ENCODE measurements around the gene COL15A1.
A peak's percentile ranks its signal among the peaks of the same experiment; 100 is the strongest.
"Not testable (repeated sequence)": the region's sequence is repeated elsewhere in the genome, so short reads cannot be mapped to it uniquely, and the experiment has no call there.

COL15A1 gene

DNA sequence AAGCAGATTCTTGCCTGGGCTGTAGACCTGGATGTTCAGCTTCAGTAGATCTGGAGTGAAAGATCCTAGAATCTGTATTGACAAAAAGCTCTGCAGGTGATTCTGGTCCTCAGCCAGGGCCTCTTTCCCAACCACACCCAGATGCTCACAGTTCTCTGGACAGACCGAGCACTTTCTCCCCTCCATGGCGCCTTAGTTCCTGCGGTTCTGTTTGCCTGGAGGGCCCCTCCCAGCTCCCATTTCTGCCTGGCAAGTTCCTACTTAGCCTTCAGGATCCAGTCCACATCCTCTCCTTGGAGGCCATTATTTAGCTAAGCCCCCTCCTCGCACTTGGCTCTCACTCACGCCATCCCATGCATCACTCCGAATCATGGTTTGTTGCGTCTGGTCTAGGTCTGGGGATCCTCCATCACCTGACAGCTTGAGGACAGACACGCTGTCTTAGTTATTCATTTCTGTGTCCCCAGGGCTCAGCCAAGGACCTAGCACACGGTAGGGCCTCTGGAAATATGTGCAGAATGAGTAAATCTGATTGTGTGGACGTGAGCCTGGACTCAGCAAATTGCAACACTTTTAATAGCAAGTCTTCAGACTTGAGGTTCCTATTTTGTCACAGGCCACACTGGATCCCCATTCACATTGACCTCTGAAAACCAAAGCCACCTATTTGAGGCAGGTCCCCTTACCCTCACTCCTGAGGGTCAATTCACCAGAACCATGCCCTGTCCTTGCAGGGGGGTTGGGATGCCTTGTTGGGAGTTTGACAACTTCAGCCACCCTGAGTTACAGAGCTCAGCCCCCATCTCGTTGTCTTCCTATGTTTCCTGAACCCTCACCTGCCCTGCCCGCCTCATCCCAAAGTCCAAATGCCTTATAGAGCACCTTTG is 50.7 kb downstream of the COL15A1 start:
- DNase-seq (ENCODE audit: low spot score): peak; percentile 55

GRCh38 chr9:98995059-98995671 is 51.5 kb downstream of the COL15A1 start:
- DNase-seq (ENCODE audit: low spot score): peak; percentile 63

- DNase-seq (ENCODE audit: low spot score): no peak
Observed at GRCh38 chr9:98995971-98996504, 52.3 kb downstream of the COL15A1 start.

- peak; percentile 69 for DNase-seq (ENCODE audit: low spot score)
Observed at GRCh38 chr9:98997604-98998003, 53.9 kb downstream of the COL15A1 start.

DNA sequence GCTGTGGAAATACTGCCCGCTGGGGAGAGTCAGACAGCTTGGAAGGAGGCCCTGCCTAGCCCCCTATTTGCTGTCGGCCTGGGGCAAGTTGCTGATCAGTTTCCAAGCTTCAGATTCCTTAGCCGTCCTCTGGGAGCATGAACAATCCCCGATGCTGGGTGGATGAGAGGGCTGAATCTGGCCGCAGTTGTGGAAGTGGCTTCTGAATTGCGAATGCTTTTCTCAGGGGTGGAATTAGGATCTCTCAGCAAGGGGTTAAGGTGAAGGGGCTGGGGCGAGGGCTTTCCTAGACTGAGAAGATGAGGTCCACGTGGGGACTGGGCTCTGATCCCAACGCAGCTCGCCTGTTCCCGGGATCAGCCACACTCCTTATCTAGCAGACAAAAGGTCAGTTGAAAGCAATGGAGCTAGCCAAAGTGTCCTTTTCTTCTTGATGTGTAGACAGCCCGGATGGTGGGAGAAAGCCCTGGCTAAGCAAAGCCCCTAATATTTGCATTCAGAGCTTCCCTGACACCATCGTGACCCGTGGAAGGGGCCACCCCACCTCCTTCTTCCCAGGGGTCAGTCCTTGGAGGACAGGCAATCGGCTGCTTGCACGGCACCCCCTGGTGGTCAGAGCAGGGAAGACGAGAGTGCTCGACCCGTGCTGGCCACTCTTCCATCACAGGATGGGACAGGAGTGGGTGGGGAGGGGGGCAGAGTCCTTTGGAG is 54.9 kb downstream of the COL15A1 start:
- DNase-seq (ENCODE audit: low spot score): peak; percentile 85

DNA sequence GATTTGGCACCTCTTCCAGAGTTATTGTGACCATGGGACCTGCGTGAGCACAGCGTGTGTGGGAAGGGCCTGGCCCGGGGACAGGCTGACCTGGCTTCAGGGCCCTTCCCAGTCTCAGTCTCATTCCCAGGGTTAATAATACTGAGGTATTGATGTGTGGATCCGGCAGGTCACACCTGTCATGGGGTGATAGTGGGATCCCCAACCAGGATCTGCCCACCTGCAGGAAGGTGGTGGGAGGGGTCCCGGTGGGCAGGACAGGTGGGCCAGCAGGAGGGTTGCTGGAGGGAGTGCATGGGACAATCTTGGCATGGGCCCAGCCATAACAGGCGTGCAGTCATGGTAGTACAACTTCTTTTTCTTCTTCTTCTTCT is 55.4 kb downstream of the COL15A1 start:
- no peak for DNase-seq (ENCODE audit: low spot score)

- no peak for DNase-seq (ENCODE audit: low spot score)
Observed at GRCh38 chr9:99000476-99001395, 57.0 kb downstream of the COL15A1 start.

DNA sequence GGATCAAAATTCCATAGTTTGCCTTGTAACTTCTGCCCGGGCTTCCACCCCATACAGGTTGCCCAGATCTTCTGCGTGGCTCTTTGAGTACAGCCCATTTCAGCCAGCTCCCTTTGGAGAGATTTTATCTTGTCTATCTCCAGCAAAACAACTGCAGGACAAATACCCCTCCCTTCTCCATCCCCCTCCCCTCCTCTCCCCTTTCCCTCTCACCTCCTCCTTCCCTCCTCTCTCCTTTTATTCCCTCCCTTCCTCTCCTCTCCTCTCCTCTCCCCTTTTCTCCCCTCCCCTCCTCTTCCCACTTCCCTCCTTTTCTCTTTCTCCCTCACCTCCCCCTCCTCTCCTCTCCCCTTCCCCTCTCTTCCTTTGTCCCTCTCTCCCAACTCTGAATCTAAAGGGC is 58.2 kb downstream of the COL15A1 start:
- DNase-seq (ENCODE audit: low spot score): no peak

DNA sequence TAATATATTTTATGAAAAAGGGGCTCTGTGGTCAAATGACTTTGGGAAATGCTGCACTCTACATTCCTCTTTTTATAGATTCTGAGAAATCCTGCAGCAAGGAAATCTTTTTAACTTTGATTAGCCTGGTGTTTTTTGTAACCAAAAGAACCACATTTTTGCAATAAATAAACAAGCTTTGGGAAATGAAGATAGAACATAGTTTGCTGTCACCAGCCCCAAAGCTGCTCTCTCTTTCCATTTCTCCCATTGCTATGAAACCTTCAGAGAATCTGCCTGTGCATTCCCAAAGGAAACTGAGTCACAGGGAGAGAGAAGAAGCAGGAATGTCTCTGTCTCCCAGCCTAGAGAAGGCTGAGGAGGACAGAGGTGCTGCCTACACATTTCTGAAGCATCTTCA is 59.0 kb downstream of the COL15A1 start:
- DNase-seq (ENCODE audit: low spot score): no peak

- no peak for DNase-seq (ENCODE audit: low spot score)
Observed at GRCh38 chr9:99003308-99003707, 59.6 kb downstream of the COL15A1 start.

DNA sequence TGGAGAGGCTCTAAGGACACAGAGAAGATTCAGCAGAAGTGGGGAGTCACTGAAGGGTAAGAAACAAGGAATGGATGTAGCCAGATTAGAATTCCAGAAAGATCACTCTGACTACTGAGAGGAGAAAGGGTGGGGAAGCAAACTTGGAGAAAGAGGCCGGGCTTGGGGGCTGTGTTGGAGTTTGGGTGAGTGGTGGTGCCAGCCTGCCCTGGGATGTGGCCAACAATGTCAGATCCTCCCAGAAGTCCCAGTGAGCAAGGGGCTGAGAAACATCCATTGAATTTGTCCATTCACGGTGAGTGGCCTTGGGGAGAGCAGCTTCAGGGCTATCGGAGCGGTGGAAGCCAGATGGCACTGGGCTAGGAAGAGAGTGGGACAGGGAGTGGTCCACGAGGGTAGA is 60.4 kb downstream of the COL15A1 start:
- DNase-seq (ENCODE audit: low spot score): no peak

DNA sequence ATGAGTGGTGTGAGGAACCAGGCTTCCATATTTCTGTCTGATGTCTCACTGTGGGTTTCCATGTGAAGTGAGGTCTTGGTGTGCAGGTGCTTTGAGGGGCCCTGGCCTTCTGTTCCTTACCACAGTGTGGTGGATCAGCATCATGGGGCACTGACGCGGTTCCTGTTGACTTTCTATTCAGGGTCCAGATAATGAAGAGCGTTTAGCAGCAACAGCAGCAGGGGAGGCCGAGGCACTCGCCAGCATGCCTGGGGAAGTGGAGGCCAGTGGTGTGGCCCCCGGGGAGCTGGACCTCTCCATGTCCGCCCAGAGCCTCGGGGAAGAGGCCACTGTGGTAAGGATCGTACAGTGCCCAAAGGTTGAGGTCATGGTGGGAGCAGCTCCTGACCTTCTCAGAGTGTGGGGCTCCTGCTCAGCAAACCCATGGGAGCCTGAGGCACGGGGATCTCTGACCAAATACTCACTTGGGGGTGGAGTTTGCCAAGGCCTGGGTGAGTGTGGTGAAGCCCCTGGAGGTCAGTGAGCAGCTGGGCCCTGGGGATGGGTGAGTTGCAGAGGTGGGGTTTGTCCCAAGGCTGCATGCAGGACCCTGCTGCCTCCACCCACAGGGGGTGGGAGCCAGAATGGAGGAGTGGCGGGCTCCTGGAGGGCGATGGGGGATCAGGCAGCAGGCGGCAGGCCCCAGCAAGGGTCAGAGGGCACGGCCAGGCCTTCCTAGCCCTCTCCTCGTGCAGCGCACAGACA is 61.2 kb downstream of the COL15A1 start:
- DNase-seq (ENCODE audit: low spot score): no peak

- no peak for DNase-seq (ENCODE audit: low spot score)
Observed at GRCh38 chr9:99005651-99006050, 61.9 kb downstream of the COL15A1 start.

DNA sequence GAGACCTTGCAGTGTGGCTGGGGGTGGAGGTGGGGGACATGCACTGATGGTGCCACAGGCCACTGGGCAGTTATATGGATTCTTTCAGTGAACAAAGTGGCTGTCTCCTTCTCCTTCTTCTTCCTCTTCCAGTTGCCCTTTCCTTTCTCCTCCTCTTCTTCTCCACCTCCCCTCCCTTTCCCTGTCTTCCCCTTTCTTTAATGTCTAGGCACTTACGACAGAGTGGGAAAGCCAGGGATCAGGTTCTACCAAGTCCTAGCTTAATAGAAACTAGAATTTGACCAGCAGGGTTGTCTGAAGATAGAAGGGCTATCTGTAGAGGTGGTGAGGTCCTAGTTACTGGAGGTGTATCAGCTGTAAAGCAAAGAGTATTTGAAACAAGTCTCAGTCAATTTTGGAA is 62.8 kb downstream of the COL15A1 start:
- DNase-seq (ENCODE audit: low spot score): no peak

GRCh38 chr9:99006979-99007378 is 63.3 kb downstream of the COL15A1 start:
- DNase-seq (ENCODE audit: low spot score): no peak

GRCh38 chr9:99008203-99008602 is 64.5 kb downstream of the COL15A1 start:
- DNase-seq (ENCODE audit: low spot score): no peak

DNA sequence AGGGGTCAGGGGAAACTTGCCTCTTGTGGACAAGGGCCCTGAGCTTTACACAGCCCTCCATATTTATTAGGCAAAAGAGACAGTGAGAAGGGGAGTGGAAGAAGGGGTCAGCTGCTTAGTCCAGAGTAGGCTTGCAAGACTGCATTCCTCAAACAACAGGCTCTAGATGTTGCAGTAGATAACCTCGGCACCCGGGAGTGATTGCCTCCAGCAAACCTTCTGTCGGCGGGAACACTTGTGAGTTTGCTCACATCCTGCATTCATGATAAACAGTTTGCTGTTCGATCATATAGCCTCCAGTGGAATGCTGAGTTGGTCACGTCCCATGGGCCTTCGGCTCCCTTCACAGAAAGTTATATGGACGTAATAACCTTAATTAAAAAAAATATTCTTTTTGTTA is 66.7 kb downstream of the COL15A1 start:
- not testable (repeated sequence) for DNase-seq (ENCODE audit: low spot score)

DNA sequence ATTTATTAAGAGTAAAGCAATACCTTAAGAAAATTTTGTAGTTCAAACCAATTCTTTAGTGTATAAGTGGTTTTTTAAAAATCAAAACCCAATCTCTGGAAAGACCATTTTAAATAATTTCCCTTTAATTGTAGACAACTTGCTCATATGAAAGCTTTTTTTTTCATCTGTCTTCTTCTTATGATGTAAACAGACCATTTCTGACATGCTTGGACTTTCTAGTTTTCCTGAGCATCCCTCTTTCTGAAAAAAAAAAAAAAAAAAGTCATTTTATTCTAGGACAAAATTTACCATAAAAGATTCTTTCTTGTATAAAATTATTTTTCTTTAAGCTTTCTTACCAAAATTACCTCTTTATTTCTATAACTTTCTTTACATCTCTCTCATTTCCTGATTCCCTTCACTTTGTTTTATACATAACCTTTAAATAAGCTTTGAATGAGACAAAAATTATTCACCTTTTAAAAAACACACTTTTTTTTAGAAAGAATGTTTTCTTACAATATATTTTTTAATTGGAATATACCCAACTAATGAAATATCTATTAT is 67.5 kb downstream of the COL15A1 start:
- no peak for DNase-seq (ENCODE audit: low spot score)

- no peak for DNase-seq (ENCODE audit: low spot score)
Observed at GRCh38 chr9:99012957-99013512, 69.3 kb downstream of the COL15A1 start.

GRCh38 chr9:99013550-99013949 is 69.8 kb downstream of the COL15A1 start:
- no peak for DNase-seq (ENCODE audit: low spot score)

All from left forelimb (tissue), 1 donor.